Measurements from ENCODE around the gene CCDC146.
"Not testable (repeated sequence)": the region's sequence is repeated elsewhere in the genome, so short reads cannot be mapped to it uniquely, and the experiment has no call there.

CCDC146 gene

DNA sequence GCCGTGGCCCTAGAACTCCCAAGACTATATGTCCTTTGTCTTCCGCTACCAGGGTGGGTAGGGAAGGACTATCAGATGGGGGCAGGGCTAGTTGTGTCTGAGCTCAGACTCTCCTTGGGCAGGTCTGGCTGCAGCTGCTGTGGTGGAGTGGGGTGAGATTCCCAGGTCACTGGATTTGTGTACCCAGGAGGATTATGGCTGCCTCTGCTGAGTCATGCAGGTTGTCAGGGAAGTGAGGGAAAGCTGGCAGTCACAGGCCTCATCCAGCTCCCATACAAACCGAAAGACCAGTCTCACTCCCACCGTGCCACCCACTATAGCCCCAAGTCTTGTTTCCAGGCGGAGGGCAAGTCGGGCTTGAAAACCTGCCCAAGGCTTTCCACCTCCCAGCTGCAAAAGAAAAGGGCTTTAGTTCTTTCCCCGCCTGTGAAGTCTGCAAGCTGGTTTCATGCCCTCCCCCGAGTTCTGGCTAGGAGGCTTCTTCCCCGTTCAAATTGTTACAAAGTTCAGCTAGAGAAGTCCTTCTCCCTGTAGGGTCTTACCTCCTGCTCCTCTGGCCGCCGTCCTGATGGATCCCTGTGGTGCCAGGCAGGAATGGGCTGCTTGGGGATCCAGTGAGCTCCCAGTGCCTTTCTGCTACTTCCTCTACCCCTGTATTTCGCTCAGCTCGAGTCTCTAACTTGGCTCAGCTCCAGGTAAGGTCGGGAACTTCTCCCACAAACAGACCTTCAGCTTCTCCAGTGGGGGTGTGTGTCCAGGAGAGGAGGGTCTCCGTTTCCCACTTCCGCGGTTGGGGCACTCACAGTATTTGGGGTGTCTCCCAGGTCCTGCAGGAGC is 184.0 kb downstream of the CCDC146 start:
- DNase-seq: no peak

DNA sequence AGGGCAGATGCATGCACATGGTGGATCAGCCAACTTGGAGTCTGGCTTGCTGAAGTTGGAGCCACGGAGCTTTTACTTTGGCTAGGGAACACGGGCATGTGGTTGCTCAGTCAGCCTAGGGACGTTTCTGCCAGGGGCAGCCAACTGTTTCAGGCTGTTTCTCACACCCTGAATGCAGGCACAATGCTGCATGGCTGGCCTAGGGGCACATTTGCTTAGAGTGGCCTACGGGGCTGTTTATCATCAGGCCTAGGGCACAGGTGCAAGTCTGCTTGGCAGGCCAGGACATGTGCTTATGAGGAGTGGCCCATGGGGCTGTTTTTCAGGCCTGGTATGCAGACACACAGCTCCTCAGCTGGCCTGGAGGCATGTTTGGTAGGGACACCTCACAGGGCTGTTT is 186.4 kb downstream of the CCDC146 start:
- DNase-seq: no peak

DNA sequence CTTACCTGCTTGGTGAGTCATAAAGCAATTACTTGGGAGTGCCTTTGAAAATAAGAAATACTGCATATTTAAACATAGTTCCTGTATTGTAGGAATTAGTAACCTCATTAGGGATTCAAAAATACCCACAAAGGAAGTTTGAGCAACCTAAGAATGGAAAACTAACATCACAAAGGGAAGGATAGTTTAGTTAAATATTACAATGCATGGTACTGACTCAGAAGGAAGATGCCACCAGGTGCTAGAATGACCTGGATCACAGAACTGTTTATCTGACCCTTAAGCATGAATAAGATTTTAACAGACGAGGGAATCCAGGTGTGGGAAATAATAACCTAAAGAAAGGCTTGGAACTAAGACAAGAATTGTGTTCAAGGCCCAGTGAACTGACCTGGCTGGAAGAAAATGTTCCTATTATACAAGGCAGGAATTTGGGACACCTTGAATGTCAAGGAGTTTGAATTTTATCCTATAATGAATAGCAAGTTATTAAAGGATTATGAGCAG is 187.4 kb downstream of the CCDC146 start:
- DNase-seq: no peak

DNA sequence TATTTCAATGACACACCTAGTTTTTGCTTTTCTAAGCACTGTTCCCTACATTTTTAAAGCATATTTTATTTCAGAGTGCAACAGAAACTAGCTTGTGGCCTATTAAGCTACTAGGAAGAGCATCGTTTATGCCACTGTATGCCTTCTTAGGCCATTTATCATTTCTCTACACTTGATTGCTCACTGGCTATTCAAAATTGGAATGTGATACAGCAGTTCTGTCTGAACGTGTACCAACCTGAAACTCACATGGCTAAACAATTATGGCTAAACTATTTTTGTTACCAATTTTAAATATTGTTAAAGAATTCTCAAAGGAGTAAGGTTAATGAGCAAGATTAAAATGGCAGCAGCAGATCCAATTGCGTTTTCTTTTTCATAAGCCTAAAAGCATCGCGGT is 188.6 kb downstream of the CCDC146 start:
- DNase-seq: no peak

DNA sequence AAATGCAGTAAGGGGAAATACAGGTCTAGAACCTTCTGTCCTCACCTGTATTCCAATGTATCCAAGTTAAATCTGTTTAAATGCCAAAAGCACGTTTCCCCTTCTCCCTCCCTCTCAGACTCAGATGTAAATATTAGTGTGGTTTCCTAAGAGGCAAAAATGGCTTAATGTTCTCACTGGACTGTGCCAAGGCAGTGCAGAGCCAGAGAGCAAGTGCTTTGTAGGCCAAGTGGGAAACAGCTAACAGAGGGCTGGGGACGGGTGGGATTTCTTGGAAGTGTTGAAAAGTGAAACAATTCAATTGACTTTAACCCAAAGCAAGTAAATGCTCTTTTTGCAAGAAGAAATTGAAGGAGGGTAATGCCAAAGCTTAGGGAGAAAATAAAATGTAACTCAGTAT is 190.7 kb downstream of the CCDC146 start:
- no peak for DNase-seq

DNA sequence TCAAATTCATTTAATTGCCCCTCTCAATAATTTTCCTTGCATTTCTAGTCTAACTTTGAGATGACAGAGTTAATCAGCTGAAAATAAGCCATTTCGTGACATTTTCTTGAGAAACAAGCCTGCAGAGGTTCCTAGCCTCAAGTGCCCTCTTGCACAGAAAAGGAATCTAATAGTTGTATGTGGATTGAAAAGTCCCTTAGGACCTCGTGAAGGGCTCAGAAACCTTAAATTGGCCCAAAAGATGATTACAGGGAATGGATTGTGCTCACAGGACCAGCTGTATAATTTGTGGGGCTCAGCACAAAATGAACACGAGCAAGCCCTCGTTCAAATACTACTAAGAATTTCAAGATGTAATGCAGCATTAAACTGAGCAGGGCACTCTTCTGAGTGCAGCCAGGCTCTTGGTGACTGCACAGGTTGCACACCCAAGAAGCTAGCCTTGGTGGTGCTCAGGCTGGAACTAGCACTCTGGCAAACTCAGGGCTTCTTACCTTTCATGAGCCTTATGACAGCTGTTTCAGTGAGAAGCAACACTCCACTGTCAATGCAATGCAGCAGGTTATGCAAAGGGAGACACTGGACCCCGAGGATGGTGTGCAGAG is 191.6 kb downstream of the CCDC146 start:
- no peak for DNase-seq

DNA sequence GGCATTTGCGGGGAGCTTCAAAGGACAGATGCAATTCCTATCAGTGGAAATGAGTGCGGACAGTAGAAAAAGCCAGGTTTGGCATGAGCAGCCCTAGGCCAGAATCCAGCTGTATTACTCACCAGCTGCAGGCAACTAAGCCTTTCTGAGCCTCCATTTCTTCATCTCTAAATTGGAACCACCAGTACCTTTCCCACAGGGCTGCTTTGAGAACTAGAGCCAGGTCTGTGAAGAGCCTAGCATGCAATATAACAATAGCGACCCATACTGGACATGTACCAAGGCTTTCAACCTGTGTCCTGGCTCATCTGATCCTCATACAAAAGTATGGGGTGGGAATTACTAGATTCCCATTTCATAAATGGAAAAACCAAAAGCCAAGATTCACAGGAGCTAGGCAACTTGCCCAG is 192.8 kb downstream of the CCDC146 start:
- DNase-seq: no peak

DNA sequence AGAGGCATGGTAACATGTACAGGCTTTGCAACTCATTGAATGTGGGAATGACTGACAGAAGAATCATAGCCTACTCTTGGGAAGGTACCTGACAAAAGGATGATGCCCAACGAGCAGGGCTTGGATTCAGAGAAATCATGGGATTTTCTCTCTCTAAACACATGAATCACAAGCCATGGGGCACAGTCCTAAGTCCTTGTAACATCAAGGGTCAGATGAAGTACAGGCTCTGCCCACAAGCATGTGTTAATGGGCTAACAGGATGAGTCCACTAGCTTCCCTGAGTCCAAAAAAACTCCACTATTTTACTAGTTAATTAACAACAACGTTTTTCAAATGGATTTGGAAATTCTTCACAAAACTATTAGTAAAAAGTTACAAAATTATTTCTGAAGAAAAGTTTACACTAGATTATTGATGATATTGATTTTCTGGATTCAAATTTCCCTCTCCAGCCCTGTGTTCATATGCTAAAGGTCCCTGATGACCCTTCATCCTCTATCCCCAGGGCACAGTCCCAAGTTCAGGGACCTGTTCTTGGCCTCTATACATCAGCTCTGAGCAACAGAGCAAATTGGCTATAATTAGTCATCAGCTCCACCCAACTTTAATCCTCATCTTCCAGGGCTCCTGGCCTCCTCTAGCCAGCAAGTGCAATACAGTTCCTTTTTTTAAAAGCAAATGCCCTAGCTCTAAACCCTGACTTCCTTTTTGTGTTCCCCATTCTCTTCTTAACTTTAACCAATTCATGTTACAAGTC is 194.0 kb downstream of the CCDC146 start:
- no peak for DNase-seq

DNA sequence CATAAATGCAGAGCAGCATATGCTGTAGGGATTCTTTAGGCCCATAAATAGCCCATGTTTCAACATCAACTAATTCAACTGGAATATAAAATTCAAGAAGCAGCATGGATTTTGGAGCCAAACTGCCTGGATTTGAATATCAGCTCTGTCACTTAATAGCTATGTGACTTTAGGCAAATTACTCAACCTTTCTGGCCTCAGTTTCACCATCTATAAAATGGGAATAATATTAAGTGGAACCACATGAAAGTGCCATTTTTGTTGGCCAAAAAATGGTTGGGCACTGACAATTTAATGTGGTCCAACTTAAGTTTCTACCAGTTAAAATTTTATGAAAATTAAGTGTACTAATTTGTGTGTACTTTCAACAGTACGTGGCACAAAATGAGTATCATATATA is 195.6 kb downstream of the CCDC146 start:
- DNase-seq: no peak

DNA sequence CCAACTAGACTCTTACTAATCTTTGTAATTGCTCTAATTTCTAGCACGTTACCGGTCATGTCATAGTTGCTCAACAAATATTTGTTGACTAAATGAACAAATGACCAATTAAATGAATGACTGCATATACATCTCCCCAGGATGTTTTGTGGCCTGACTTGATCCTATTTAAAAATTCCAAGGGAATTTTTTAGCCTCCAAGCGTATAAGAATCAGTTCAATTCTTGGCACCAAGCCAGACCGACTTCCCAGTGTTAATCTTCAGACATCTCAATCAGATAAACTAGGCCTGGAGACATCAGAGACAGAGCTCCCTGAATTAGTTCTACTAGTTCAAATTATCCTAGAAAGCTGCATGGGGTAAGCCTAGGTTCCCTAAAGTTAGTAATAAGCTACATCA is 197.7 kb downstream of the CCDC146 start:
- DNase-seq: no peak

DNA sequence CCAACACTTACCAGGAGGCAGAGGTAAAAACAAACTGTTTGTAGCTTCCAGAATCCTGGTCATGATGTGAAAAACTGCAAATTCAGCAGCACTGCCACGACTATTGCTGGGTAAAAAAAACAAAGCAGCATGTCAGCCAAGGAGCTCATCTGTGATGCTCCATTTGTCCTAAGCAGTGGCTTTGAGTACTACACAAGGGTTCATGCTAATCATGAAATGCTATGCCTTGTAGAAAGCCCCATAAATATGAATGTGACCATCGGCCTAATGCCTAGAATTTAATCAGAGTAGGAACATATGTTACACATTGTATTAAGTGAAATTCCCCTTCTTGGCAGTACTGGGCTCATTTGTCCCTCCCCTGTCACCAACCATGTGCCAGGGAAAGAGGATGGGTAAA is 198.3 kb downstream of the CCDC146 start:
- no peak for DNase-seq

DNA sequence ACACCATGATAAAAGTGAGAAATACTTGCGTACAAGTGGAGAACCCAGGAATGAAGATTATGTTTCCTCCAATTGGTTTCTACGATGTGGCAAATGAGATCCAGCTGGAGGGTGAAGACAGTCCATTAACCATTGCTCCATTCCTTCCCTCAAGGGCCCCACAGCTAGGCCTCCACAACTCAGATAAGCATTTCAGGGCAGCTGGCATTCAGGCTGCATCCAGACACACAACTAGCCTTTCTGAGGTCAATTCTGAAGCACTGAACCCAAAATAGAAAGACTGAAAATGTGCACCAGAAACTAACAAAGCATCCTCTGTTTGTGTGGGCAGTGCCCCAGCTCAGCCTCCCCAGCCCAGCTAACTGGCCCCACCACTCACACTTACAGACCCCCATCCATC is 198.9 kb downstream of the CCDC146 start:
- DNase-seq: no peak

DNA sequence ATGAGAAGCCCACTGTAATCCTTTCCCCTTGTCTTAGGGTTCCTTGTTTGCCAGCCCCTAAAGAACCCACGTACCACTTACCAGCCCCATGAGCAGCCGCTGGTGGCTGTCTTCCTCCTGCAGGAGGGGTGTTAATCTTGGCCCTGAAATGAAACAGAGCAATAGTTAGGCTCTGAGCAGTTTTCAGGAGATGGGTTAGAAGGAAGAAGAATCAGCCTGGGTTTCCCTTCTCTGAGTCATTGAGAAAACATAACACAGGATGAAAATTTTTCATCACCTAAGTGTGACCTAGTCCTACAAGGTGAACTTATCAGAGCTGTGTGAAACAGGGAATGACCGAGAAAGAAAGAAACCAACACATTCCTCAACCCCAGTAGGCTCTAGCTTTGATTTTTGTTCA is 203.7 kb downstream of the CCDC146 start:
- DNase-seq: no peak

DNA sequence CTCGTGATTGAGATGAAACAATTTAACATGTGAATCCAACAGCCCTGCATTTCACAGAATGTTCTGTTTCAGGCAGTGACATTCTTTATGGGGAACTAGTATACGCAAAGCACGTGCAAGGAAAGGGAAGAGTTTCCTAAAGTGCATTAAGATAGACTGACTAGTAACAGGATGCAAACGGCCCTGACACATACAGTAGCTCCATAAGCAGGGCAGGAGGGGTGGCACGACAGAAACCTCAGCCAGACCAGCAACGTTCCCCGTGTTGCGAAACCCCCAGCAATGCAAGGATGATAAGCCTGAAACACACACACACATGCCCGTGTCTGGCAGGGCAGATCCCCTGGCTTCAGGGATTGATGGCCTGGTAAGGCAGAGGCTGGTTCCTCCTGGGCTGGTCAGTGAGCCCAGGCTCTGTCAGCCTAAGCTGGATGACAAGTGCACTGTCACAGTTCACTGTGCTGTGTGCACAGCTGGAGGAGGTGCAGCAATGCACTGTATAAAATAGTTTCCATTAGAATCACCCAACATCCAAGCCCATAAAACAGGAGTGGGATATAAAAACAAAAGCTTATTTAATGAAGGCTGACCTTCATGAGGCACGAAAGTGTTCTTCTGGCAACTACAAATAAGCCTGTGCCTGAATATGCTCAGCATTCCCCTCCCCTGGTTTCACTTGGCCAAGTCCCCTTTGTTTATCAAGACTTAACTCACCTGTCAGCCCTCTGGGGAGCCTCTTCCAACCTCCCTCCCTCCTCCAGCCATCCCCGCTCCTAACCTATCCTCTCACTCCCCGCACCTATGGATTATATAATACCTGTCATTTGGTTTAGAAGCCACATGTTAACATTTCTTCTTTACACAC is 204.9 kb downstream of the CCDC146 start:
- no peak for DNase-seq

DNA sequence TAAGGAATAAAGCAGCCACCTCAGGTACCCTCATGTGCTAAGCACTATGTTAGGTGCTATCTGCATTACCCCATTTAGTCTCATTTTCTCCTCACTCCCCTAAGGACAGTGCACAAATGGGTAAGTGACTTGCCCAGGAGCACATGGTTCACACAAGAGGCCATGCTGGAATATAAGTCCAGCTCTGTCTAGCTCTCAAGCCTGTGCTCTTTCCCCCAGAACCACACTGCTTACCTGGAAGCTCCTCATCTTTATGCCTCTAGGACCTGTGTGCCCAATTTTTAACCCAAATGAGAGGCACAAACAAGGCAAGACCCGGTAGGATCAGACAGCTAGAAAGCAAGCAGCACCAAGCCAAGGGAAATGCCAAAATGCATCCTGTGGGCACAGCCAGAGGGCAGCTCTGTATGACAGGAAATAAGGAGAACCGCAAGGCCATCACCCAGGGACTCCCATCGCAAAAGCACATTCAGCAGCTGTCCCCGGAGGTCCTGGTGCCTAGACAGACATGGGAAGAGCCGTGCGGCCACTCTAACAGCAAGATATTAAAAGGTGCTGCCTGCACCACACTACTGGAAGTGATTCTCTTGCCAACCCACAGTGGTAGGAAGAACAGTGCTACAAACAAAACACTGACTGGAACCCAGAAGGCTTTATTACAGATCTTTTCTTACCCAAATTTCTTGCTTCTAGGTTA is 205.7 kb downstream of the CCDC146 start:
- no peak for DNase-seq

DNA sequence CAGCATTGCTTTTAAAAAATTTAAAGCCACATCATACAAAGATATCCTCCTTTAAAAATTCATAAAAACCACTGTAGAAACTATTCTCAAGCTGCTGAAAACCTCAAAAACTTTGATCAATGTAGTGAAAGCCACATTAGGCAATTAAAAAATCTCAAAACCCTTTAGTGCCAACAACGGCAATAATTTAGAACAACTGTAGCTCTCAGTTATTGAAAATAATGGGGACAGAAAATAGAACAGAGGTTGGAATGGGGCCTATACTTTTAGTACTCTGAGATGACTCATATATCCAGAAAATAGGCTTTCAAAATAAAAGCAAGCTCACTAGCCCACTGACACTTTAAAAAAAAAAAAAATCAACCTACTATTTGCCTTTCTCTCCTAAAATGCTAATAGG is 206.3 kb downstream of the CCDC146 start:
- no peak for DNase-seq

DNA sequence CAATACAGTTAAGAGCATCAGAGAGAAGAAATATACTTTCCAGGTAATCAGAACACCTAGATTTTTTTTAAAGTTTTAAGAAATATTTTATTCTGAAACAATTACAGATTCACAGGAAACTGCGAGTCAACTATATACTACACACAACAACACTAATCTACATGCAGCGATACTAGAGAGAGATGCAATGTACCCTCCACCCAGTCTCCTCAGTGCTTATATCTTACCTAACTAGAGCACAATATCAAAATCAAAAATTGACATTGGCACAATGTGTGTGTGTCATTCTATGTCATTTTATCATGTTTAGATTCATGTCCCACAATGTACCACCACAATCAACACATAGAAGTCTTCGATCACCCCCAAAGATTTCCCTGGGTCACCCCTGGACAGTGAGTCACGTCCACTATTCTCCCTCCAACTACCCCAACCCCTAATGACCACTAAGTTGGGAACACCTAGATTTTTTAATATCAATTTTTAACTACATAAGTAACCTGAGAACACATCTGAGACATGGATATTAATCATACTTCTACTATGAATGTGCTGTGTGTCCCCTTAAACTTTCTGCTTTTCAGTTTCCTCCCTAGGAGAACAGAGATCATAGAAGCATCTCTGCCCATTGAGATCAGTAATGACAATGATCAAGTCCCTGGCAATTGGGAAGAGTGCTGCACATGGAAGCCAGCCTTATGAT is 207.2 kb downstream of the CCDC146 start:
- no peak for DNase-seq

DNA sequence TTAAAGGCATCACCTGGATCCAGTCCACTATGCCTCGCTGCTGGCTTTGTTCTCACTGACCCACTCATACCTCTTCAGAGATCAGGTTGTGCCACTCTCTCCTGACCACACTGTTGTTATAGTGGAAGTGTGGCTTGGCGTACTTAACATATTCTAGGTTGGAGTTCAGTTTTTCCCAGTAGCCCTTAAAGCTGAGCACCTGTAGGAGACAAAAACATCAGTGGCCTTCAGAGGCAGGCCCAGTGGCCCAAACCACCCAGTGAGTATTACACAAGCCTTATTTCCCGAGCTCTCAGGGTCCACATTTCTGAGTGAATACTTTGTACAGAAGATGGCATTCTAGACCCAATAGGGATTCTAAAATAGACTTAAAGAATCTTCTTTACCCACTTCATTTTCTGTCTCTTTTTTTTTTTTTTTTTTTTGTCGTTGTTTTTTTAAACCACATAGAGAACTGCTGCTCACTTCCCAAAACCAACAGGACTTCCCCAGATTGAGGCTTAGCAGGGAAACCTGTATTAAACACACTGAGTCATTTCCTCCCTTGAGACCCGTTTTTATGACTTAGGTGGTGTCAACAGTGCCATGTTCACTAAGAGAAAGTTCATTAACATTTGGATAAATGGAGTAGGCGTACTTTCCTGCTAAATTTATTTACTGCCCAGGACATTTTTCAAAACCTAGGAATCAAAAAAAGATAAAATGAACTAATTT is 207.9 kb downstream of the CCDC146 start:
- no peak for DNase-seq

DNA sequence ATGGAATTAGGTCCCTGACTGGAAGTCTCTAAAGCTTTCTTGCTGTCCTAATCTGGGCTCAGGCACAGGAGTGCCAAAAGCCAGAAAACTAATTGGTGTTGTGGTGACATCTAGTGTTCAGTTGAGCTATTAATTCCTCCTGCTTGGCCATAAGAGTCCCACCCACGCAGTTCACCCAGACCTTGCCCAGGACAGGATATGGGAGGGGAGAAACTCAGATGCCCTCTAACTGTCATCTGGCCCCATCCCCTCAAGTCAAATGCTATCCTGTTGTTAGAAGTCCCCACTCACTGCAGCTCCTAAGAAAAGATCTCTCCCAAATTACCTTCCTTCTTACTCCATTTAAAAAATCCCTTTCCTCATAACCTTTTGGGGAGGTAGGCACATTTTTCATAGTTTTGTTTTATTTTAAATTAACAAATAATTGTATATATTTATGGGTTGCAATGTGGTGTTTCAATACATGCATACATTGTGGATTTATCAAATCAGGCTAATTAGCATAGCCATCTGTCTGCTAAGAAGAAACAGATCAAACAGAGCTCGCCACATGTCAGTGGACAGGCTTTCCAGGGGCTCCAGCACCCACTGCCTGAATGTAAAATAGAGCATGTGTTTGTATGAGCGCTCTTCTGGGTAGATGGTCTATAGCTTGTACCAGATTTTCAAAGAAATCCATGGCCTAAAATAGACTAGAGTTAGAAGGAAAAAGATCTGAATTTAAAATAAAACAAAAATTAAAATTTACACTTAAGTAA is 209.7 kb downstream of the CCDC146 start:
- DNase-seq: no peak

DNA sequence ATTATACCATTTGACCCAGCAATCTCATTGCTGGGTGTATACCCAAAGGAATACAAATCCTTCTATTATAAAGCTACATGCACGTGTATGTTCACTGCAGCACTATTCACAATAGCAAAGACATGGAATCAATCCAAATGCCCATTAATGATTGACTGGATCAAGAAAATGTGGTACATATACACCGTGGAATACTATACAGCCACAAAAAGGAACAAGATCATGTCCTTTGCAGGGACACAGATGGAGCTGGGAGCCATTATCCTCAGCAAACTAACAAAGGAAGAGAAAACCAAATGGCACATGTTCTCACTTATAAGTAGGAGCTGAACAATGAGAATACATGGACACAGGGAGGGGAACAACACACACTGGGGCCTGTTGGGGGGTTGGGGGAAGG is 211.6 kb downstream of the CCDC146 start:
- DNase-seq: not testable (repeated sequence)

Data from activated CD8-positive, alpha-beta memory T cell treated with anti-CD3 and anti-CD28 coated beads for 24 hours (primary cell).